ENCODE measurements around the gene CDH13.

GRCh38 chr16:82845116-82845515 lies 218.3 kb downstream of the CDH13 start:
- TF ChIP-seq CTCF (conservative IDR thresholded peaks at IDR 0.05 in 1 of 2, IDR thresholded peaks at IDR 0.05 in 1 of 2; ENCODE audit: low read depth in 1 of 2, low read length in 2 of 2) = no peak
- TF ChIP-seq EZH2 (IDR thresholded peaks at IDR 0.05; ENCODE audit: low read length, missing control alignments) = no peak

All from fibroblast of lung (primary cell).